ENCODE measurements around the gene EIF4E3. TPM values are rescaled to one million over a fixed set of nuclear protein-coding genes. Genes with fewer than 3 reads are reported as not detected.

Gene EIF4E3
- total RNA-seq, 4 donors from 2014 or later = 11.4 to 13.5 (median 12.8) TPM

GRCh38 chr3:71685686-71686085, 39.5 kb downstream of the EIF4E3 start:
- H3K4me3 ChIP-seq (ENCODE audit: low read depth, poor library complexity, severe bottlenecking) = no peak overlapping the region
- intact Hi-C loops (cut with DNase I; ENCODE audit: low total_unique reads) = no loop called here
- no peak for DNase-seq (ENCODE audit: low spot score in 2 of 2)
- WGBS, 2 donors = 88 to 93% methylated on average over 7 of the region's 7 CpGs
- TF ChIP-seq POLR2A (IDR thresholded peaks at IDR 0.05) = no peak
- no peak for TF ChIP-seq CTCF (IDR thresholded peaks at IDR 0.05)

- WGBS, 2 donors = 17 to 24% methylated on average over 6 of the region's 6 CpGs
- peak in 1 of 2 donors; percentile 75 for DNase-seq (ENCODE audit: low spot score in 2 of 2)
- no peak overlapping the region for H3K4me3 ChIP-seq (ENCODE audit: low read depth, poor library complexity, severe bottlenecking)
- intact Hi-C loops (cut with DNase I; ENCODE audit: low total_unique reads) = no loop called here
- no peak for TF ChIP-seq CTCF (IDR thresholded peaks at IDR 0.05)
- TF ChIP-seq POLR2A (IDR thresholded peaks at IDR 0.05) = no peak
These were observed 40.3 kb downstream of the EIF4E3 start for GRCh38 chr3:71684757-71685386.

- 53 to 57% methylated on average over 7 of the region's 7 CpGs for WGBS, 2 donors
- DNase-seq (ENCODE audit: low spot score in 2 of 2) = no peak
- intact Hi-C loops (cut with DNase I; ENCODE audit: low total_unique reads) = no loop called here
- TF ChIP-seq CTCF (IDR thresholded peaks at IDR 0.05) = no peak
- no peak for TF ChIP-seq POLR2A (IDR thresholded peaks at IDR 0.05)
- no peak overlapping the region for H3K4me3 ChIP-seq (ENCODE audit: low read depth, poor library complexity, severe bottlenecking)
These were observed 41.0 kb downstream of the EIF4E3 start for GRCh38 chr3:71684046-71684756.

- peak; percentile 61 to 92 for DNase-seq (ENCODE audit: low spot score in 2 of 2)
- intact Hi-C loops (cut with DNase I; ENCODE audit: low total_unique reads) = no loop called here
- TF ChIP-seq POLR2A (IDR thresholded peaks at IDR 0.05) (no peak), CTCF (IDR thresholded peaks at IDR 0.05) (no peak)
- WGBS, 2 donors = 19 to 21% methylated on average over 7 of the region's 7 CpGs
- no peak overlapping the region for H3K4me3 ChIP-seq (ENCODE audit: low read depth, poor library complexity, severe bottlenecking)
These were observed 44.0 kb downstream of the EIF4E3 start for GRCh38 chr3:71681224-71681668.

- DNase-seq (ENCODE audit: low spot score in 2 of 2) = no peak
- 26 to 33% methylated on average over 1 of the region's 1 CpG for WGBS, 2 donors
- intact Hi-C loops (cut with DNase I; ENCODE audit: low total_unique reads) = no loop called here
- H3K4me3 ChIP-seq (ENCODE audit: low read depth, poor library complexity, severe bottlenecking) = no peak overlapping the region
- TF ChIP-seq POLR2A (IDR thresholded peaks at IDR 0.05) (no peak), CTCF (IDR thresholded peaks at IDR 0.05) (no peak)
These were observed 44.6 kb downstream of the EIF4E3 start for GRCh38 chr3:71680603-71681002.

Data from lower leg skin (tissue), 4 donors.